Stimulated activated CD8-positive, alpha-beta memory T cell treated with anti-CD3 and anti-CD28 coated beads, Interleukin-15, amount 100 ng/mL, for 24 hours (primary cell): Measurements from ENCODE around the gene TMPRSS11F.

ENCODE experiments used
- DNase-seq: peaks from one replicate; pipeline ENCODE4 v3.0.0-alpha.2; 2020; ENCODE audit warnings: low read depth

Gene TMPRSS11F

GRCh38 chr4:68077301-68077700, 52.4 kb downstream of the TMPRSS11F start:
- no peak for DNase-seq

DNA sequence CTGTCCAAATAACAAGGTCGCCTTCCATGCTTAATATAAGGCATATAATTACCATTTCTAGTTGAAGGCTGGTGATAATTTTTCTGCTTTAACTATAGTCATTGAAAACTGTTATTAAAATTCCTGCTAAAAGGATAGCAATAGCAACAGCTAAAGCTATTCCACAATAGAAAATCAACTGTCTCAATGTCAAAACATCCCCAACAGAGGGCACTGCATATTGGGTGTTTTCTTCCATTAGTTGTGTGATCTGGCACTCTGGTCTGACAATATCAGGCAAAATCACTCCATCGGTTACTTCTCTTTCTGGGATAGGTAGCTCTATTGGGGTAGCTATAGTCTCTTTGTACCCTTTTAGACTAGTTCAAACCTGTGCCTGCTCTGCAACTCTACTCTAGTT, 53.5 kb downstream of the TMPRSS11F start:
- no peak for DNase-seq

DNA sequence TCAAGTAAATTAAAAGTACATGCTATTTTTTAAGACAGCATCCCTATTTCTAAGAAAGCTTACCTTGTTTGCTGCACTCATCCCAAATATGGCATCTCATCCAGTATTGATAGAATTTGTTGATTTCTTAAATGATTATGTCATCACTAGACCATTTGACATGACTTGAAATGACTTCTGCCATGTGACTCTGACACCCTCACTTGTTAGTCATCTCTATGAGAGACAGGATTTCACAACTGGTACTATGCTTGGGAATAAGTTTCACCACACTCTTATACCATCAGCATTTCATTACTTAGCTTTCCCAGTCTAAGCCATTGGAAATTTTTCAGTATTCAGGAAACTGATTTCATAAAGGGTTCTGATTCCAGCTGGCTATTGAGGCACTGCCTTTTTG, 55.3 kb downstream of the TMPRSS11F start:
- DNase-seq, result no peak

GRCh38 chr4:68070302-68070701, 59.4 kb downstream of the TMPRSS11F start:
- DNase-seq, result no peak

DNA sequence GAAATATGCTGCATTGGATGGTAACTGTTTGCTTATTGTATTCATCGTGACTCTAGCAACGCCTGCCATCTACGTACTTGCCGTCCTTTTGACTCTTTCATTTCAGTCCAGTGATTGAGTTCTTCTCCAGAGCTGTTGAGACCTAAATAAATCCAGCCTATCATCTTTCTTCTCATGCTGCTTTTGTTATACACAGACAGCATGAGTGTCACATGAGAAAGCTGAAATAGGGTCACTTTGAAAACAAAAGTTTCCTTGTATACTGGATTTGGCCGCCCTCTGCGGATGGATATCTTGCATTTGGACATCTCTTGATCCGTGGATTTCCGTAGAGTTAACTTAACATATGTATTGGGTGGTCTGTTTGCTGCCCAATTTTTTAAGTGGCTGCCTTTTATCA, 67.2 kb downstream of the TMPRSS11F start:
- DNase-seq, result no peak

DNA sequence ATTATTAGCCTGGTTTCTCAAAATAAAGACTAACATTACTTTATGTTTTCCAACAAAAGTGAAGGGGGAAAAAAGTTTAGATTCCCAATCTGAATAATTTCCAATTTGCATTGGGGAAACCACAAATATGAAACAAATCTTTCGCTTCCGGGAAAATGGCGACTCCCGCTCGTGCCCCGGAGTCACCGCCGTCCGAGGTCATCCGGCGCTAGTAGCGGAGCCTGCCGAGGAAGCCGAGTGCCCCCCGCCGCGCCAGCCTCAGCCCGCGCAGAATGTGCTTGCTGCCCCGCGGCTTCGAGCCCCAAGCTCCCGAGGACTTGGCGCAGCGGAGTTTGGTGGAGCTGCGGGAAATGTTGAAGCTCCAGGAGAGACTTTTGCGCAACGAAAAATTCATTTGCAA, 91.4 kb downstream of the TMPRSS11F start:
- no peak for DNase-seq

GRCh38 chr4:68021185-68021584, 108.5 kb downstream of the TMPRSS11F start:
- no peak for DNase-seq

DNA sequence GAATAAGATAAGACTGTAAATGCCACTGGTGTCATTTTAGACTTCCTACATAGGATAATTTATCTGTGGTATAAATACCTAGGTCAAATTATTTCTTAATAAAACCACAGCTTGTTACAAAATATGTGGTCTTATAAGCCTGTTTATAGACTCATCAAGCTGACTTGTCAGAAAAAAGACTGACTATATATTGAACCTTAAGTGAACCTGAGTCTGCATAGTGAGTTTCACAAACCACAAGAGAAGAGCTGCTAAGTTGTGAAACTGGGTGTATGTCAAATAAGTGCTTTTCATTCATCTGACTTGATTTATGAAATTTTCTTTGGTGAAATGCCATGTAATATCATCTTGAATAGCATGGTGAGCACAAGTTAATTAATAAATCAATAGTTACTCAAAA, 118.0 kb downstream of the TMPRSS11F start:
- DNase-seq, result no peak
